DMS53 treated with DMSO at 0.1 percent for 48 hours (cell line): Measurements from ENCODE around the gene BRD9.
"Not testable (repeated sequence)": the region's sequence is repeated elsewhere in the genome, so short reads cannot be mapped to it uniquely, and the experiment has no call there.

ENCODE experiments used
- DNase-seq: peaks from one replicate; lab custom pipeline; 2025; ENCODE audit not compliant: unreplicated experiment; lab: John Stamatoyannopoulos, UW

The BRD9 gene

DNA sequence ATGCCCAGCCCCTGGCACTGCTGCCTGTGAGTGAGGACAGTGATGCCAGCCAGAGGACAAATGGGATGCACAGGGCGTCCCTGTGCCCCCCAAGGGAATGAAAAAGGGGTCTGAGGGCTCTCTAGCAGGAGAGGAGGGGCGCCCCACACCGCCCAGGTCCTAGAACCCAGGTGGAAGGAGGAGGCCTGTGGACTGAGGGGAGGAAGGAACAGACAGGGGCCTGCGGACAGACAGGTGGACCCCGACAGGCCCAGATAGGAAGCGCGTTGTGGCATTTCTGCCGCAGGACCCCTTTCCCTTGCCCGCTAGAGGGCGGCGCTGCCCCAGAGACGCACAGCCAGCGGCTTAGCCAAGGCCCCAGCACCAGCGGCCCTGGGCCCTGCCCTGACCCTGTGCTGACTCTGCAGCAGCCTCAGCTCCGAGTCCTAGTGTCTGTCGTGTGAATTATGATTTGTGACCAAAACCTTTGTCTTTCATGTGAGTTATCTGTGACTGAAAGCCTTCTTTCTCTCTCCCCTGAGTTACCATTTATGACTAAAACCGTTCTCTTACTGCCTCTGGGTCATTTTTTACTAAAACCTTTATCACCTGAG is 30.8 kb upstream of the BRD9 start:
- DNase-seq: peak; percentile 73

DNA sequence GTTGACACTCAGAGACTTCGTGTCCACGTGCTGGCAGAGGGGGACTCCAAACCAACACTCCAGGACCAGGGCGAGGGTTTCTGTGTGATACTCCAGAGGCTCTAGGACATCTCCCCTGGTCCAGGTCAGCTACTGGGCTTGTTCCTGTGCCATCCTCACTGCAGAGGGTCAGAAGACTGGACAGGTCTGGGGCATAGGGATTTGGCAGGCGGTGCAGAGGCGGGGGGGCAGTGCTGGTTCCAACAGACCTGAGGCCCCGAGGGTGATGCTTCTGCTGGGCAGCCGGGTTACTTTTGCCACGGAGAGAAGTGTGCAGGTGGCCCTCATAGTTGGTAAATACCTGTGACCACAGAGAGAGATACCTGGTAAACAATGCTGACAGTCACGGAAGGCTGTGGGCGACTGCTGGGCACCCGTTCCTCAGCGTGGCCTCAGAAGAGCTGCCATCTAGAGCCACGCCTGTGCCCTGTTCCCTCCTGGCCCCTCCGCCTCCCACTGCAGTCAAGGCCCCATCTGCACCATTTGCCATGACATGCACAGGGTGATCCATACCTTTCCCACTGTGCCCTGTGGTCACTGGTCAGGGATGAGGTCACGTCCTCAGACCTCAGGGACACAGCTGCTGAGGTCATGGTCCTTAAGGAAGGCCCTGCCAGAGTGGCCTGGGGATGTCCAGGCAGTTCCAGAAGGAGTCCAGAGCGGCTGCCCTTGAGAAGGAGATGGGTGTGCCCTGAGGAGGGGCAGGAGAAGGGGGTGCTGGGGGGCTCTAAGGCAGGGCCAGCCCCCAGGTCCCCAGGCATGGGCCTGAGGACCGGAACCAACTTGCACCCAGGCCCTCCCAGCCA is 30.1 kb upstream of the BRD9 start:
- no peak for DNase-seq

DNA sequence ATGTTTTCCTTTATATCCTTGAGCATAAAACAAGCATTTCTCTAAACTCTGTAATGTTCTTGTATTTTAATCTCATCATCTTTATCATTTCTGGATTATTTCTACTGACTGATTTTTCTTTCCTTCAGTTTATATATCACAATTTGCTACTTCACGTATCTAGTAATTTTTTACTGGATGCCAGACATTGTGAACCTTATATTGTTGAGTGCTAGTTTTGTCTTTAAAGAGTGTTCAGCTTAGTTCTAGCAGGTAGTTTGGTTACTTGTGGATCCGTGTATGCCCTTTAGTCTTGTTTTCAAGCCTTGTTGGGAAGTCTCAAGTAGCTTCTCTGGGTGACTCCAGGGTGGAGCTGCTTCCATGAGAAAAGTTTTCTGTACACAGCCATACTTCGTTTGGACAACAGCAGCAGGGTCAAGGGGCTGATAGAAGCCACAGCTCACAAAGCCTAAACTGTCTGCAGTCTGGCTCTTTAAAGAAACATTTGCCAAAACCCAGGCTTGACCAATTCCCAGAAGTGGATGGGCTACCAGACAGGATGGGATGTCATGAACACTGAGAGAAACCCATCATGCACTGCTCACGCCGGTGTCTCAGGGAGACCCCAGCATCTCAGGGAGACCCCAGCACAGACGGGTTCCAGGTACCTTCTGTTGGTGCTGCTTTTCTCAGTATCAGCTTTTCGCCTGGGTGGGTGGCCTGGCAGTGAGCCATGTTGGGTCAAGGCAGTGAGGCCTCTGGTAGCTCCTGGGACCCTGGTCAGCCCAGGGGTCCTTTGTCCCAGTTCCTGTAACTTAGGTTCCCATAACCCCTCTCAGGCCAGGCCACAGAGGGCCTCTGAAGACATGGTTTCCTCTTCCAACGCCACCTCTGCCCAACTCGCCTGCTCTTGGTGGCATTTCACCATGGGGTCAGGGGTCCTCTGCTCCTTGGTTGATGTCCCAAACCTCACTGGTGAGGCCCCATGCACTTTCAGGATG is 29.1 kb upstream of the BRD9 start:
- no peak for DNase-seq

DNA sequence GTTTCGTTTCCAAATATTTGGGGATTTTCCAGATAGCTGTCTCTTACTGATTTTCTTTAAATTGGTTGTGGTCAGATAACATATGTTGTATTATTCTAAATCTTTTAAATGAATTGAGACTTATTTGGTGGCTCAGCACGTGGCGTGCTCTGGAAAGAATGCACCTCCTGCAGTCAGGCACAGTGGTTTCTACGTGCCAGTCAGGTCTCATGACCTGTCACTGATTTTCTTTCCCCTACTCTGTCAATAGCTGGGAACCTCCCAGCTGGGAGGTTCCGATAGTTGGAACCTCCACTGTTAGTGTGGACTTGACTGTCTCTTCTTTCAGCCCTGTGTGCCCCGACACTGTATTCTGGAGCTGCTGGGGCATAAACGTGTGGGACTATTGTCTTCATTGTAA is 27.7 kb upstream of the BRD9 start:
- DNase-seq: no peak

DNA sequence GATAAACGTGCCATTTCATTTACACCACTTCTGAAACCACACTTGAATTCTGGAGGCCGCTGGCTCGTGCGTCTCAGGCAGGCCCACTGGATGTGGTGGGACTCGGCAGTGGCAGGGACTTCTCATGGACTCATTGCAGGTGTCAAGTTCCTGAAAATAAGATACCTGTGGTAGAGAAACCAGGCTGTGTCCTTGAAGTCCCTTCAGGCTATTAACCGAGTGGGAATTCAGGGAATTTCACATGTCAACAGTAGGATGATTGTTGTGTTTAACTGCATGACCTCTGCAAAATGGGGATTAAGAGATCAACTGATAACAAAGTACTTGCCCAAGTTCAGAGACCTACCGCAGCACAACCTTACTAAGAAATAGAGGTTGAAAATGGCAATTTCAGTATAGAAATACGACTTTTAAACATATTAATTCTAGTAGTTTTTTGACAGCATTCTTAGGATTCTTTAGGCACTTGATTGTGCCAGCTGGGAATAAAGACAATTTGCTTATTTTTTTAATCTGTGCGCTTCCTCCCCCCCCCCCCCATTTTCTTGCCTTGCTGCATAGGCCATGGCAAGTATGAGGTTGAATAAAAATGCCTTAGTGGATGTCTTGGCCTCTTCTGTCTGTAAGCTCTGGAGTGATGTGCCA is 26.9 kb upstream of the BRD9 start:
- no peak for DNase-seq

DNA sequence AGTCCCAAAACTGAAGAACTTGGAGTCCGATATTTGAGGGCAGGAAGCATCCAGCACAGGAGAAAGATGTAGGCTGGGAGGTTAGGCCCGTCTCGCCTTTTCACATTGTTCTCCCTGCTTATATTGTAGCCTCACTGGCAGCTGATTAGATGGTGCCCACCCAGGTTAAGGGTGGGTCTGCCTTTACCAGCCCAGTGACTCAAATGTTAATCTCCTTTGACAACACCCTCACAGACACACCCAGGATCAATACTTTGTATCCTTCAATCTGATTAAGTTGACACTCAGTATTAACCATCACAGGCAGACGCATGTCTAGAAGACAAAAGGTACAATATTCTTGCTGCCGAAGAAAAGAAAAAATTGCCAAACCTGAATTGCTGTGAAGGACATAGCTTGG is 26.1 kb upstream of the BRD9 start:
- not testable (repeated sequence) for DNase-seq

DNA sequence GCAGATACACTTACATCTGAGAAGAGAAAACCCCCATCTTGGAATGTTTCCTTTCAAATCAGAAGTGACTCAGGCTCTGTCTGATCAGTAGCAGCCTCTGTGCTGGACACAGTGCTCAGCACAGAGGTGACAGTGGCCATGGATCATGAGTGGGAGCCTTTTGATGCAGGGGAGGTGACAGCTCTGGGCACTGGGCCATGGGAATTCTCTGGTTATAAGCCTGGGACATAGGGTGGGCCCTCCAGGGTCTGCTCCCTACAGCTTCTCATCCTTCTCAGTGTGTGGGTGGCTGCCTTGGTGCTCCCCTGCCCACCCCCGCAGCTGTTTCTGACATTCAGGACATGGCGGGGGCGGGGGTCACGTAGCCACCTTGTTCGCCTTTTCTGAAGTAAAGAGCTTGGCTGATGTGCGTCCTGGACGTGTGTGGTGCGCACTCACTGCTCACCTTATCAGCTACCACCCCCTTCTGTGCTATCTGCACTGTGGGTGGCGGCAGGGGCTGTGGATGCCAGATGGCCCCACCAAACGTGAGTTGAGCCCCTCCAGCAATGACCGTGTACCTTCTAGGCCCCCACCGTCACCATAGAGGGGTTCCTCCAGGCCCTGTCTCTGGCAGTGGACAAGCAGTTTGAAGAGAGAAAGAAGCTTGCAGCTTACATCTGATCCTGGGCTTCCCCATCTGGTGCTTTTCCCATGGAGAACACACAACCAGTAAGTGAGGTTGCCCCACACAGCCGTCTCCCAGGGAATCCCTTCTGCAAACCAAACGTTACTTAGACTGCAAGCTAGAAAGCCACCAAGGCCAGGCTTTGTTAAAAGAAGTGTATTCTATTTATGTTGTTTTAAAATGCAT is 24.1 kb upstream of the BRD9 start:
- no peak for DNase-seq

DNA sequence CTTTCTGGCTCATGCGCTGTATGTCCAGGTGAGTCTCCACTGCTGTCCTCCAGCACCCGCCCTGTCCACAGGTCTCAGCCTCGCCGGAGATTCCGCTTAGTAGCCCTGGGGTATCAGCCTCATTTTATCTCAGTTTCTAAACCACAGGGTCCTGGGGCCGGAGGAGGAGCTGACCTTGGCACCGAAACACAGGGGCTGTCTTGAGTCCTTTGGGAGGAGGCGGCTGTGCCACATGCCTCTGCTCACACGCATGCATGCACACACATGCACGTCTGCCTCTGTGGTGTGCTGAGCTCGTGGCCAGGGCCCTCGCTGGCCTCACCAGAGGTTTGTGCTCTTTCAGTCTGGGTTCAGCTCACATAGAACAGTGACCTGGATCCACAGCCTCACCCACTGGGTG is 23.3 kb upstream of the BRD9 start:
- no peak for DNase-seq

DNA sequence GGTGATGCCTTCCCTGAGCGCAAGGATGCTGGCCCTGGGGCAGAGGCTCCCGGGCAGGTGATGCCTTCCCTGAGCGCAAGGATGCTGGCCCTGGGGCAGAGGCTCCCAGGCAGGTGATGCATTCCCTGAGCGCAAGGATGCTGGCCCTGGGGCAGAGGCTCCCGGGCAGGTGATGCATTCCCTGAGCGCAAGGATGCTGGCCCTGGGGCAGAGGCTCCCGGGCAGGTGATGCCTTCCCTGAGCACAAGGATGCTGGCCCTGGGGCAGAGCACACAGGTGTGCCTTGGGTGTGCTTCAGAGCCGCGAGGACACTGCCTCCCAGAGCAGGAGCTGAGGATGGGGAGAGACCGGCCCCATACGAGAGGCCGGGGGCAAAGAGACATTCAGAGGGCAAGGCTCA is 22.7 kb upstream of the BRD9 start:
- not testable (repeated sequence) for DNase-seq

DNA sequence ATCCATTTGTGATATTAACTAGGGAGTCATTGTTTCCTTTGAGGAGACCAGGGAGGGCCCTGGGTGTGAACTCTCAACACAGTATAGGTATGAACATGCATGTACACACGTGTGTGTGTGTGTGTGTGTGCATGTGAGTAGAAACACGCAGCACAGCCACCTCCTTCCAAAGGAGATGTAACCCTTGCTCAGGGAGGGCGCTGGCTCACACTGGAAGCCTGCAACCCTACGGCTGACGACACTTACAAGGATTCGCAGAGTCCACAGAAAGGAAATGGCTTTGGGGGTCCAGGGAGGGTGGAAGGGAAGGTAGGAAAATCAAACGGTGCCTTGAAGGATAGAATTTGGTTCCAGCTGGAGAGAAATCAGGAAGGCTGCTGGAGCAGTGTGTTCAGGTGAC is 22.0 kb upstream of the BRD9 start:
- no peak for DNase-seq

DNA sequence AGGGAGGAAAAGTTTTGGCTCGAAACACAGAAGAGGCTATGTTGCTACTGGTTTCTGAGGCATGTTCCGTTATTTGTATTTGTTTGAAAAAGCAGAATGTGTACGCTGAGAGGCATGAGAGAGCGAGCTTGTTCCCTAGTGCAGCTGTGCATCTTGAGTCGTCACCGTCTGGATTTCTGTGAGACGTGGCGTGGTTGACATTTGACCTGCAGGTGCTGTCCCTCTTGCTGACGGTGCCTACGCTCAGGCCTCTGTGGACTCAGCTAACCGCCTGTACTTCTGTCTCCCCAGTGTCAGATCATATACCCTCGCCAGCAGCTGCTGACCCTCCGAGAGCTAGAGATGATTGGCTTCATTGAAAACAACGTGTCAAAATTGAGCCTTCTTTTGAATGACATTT is 21.6 kb upstream of the BRD9 start:
- no peak for DNase-seq

DNA sequence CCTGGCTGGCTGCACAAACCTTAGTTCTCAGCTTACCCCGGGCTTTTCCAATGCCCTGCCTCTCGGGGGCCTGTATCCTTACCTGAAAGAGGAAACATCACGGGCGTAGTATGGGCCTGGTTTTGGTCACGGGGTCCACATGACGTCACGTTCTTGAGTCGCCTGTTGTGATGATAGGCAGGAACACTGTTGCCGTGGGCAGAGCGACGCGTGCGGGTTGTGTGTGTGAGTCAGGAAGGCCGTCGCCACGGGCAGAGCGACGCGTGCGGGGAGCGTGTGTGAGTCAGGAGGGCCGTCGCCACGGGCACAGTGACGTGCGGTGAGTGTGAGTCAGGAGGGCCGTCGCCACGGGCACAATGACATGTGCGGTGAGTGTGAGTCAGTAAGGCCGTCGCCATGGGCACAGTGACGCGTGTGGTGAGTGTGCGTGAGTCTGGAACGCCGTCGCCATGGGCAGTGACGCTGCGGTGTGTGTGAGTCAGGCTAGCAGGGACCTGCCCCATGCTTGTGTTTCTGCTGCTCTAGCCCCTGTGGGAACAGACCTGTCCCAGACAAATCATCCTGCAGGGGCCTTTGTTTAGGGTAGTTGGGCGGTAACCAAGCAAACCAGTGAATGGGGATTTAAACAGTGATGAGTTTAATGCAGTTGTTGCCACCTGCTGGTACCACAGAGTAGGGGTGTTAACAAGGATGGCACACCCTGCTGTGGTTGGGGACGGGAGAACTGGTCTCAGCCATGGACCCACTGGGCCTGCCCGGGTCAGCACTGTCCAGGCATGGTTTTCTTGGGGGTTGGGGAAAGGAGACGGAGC is 19.9 kb upstream of the BRD9 start:
- no peak for DNase-seq

DNA sequence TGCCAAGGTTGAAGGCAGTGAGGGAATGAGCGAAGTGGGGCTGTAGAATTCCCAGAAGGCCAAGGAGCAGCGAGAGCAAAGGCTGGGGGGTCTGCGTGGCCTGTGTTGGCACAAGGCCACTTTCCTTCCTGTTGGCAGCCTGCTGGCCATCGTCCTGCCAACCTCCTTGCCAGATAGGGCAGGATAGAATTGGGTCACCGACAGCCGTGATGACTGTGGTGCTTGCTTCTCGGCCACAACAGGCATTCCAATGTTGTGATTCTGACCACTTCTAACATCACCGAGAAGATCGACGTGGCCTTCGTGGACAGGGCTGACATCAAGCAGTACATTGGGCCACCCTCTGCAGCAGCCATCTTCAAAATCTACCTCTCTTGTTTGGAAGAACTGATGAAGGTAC is 19.0 kb upstream of the BRD9 start:
- DNase-seq: no peak

DNA sequence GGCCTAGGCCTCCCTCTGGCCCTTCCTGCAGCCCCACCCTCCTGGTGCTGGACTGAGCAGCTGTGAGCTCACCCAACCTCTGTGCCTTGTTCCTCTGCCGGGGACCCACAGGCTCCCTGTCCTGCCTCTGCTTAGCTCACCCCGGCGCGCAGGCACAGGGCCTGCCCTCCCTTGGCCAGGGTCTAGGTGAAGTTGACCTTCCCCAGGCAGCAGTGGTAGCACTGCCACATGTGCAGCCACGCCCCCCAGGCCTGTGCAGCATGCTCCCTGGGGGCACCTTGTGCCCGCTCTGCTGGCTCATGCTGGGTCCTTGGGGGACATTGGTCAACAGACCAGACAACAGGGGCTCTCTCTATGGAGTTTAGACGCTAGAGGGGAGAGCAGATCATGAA is 18.2 kb upstream of the BRD9 start:
- no peak for DNase-seq

DNA sequence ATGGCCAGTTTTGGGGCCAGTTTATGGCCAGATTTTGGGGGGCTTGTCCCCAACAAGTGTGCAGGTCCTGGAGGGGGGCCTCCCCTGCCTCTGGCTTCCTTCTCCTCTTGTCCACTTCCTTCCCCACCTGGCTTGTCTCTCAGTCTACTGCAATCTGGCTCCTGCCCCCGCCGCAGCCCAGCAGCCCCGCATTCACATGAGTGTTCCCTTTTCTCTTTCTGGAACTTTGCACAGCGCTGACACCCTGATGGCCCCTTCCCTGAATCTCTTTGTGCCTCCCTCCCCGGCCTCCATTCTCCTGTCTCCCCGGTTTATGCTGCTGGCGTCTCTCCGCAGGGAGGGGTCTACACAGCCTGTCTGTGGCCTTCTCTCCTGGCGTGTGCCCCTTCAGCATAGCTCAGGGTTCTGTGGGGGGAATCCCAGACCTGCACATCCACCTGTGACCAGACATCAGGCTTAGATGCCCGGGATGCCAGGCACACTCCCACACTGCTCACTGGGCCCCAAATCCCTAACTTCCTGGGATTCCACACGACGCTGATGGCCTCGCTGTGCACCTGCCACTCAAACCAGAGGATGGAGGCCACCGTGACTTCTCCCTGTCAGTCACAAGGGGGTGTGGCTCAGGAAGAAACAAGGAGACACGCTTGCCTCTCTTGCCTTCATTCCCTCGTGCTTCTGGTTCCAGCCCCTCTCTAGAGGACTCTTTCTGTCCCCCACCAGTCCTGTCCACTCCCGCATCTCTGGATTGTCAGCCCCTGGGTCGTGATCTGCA is 17.6 kb upstream of the BRD9 start:
- DNase-seq: no peak

DNA sequence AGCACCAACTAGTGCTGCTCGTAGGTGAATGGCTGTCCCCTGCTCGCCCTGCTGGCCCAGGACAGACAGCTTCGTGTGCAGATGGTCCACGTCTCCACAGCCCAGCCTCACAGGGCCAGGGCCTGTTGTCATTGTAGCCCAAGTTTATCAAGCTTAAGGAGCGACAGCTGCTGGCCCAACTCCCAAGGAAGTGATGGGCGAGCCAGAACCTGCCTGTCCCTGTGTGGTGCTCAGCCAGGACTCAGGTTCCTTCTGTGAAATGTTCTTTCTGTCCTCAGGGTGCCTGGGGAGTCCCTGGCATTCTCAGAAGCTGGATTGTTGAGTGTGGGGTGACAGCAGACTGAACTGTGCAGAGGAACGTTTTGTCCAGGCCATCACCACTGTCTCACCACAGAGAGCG is 16.5 kb upstream of the BRD9 start:
- no peak for DNase-seq

DNA sequence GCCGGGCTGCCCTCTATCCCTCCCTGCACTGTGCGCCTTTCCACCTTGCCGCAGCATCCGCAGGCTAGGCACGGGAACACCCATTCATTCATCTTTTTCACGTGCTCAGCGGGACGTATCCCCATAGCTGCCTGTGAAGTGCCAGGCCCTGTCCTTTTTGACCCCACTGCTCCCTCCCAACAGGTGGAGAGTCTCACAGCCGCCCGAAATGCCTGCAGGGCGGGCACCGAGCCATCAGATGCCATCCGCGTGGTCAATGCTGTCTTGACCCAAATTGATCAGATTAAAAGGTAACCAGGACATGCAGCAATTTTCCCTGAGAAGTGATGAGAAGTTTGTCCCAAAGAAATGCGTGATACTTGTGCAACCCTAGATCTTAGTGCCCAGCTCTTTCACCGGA is 15.6 kb upstream of the BRD9 start:
- no peak for DNase-seq

DNA sequence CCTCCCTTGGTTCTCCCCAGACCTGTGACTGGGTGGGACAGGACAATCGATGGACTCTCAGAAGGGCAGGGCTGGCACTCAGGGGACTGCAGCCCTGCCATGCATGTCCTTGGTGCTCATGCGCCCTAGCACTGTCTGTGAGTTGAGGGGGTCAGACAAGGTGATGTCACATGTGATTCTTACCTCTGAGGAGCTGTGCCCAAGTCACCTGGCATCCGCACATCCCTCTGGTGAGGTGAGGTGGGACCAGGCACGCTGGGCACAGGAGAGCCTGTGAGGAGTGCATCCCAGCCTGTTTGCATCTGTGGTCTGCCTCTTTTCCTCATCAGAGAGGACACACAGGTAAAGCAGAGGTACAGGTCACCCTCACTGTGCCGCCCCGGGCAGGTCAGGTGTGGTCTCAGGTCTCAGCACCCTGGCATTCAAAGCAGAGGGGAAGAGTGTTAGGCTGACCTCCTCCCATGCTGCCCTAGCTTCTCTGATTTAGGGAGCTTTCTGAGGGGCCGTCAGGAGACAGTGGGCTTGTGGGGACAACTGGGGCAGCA is 14.8 kb upstream of the BRD9 start:
- no peak for DNase-seq
